H1 (cell line): ENCODE results near the gene CATSPERD. TPM values are rescaled to one million over a fixed set of nuclear protein-coding genes. Genes with fewer than 3 reads are reported as not detected.

Experiments
- CTCF ChIA-PET: fragments of 300-600 bp; sonication (Branson Sonifier 250); formaldehyde crosslinking; loops from one replicate; lab custom pipeline; 2021; ENCODE audit not compliant: partially characterized antibody; lab: Charles Lee
- POLR2A ChIA-PET: fragments of 300-600 bp; sonication (Branson Sonifier 250); formaldehyde crosslinking; loops from one replicate; lab custom pipeline; 2021; ENCODE audit warnings: inconsistent platforms; ENCODE audit not compliant: partially characterized antibody; lab: Charles Lee
- DNase-seq, 2 experiments: peaks; one replicate each; pipeline versions ENCODE4 v3.0.0 to v3.0.0-alpha.2; 2010 to 2022; ENCODE audit warnings: low spot score in 2 of 2, low read depth in 1 of 2, mixed read lengths in 1 of 2
- FAIRE-seq: peaks from 2 replicates; lab custom pipeline; 2011; peaks lifted over from hg19 to GRCh38; lab: Jason Lieb, UNC
- H2AFZ ChIP-seq: 2 replicates; pipeline ENCODE4 v1.8.1; 2012; ENCODE audit warnings: low read length, inconsistent platforms
- H2AK5ac ChIP-seq: 2 replicates; pipeline ENCODE4 v1.6.1; 2013; ENCODE audit warnings: low read depth, low read length
- H2BK120ac ChIP-seq: replicated peaks from 2 replicates; pipeline ENCODE3; 2013; ENCODE audit warnings: low read depth, low read length, inconsistent platforms
- H2BK12ac ChIP-seq: 2 replicates; pipeline ENCODE4 v1.6.1; 2013; ENCODE audit warnings: low read depth, low read length
- H2BK15ac ChIP-seq: 2 replicates; pipeline ENCODE4 v1.6.1; 2013; ENCODE audit warnings: low read length
- H2BK20ac ChIP-seq: 2 replicates; pipeline ENCODE4 v1.6.1; 2013; ENCODE audit warnings: low read length
- H2BK5ac ChIP-seq: 2 replicates; pipeline ENCODE4 v1.6.1; 2013; ENCODE audit warnings: low read depth, low read length
- H3K14ac ChIP-seq: 2 replicates; pipeline ENCODE4 v1.6.1; 2013; ENCODE audit warnings: inconsistent platforms; ENCODE audit not compliant: insufficient read length
- H3K18ac ChIP-seq: 2 replicates; pipeline ENCODE4 v1.6.1; 2013; ENCODE audit warnings: low read length; ENCODE audit errors: extremely low read depth
- H3K23ac ChIP-seq: 2 replicates; pipeline ENCODE4 v1.6.1; 2013; ENCODE audit warnings: inconsistent platforms; ENCODE audit not compliant: insufficient read length
- H3K23me2 ChIP-seq: 2 replicates; pipeline ENCODE4 v1.6.1; 2013; ENCODE audit warnings: low read depth, low read length
- H3K27ac ChIP-seq: 2 replicates; pipeline ENCODE4 v1.6.1; 2011; ENCODE audit warnings: low read depth, low read length, inconsistent platforms
- H3K27me3 ChIP-seq, 4 experiments: replicated peaks in 1 of 4; 1 replicate in 1 of 4; 2 replicates in 3 of 4; pipeline versions ENCODE4 v1.6.1 to v1.8.1; 2011 to 2013; ENCODE audit warnings: low read length in 3 of 4, mild to moderate bottlenecking in 3 of 4, inconsistent platforms in 2 of 4, mixed read lengths in 2 of 4, moderate library complexity in 1 of 4; ENCODE audit not compliant: control insufficient read depth in 3 of 4, insufficient read depth in 3 of 4; ENCODE audit errors: extremely low read depth in 1 of 4
- H3K36me3 ChIP-seq, 4 experiments: 2 replicates each; pipeline versions ENCODE4 v1.6.1 to v1.8.1; 2011 to 2013; ENCODE audit warnings: mild to moderate bottlenecking in 4 of 4, low read length in 3 of 4, moderate library complexity in 2 of 4, control low read depth in 1 of 4, inconsistent platforms in 1 of 4; ENCODE audit not compliant: insufficient read depth in 4 of 4, control insufficient read depth in 2 of 4
- H3K4ac ChIP-seq: replicated peaks from 2 replicates; pipeline ENCODE3; 2013; ENCODE audit warnings: low read length, low read depth, mixed read lengths, inconsistent platforms; ENCODE audit not compliant: insufficient read length
- H3K4me1 ChIP-seq, 4 experiments: replicated peaks in 1 of 4; 1 replicate in 1 of 4; 2 replicates in 3 of 4; pipeline versions ENCODE4 v1.6.1 to v1.8.1; 2011 to 2013; ENCODE audit warnings: low read length in 3 of 4, inconsistent platforms in 2 of 4, mixed read lengths in 1 of 4; ENCODE audit not compliant: insufficient read depth in 4 of 4, control insufficient read depth in 3 of 4
- H3K4me2 ChIP-seq, 2 experiments: 2 replicates each; pipeline versions ENCODE4 v1.6.1 to v1.8.1; 2011 to 2013; ENCODE audit warnings: low read depth in 2 of 2, low read length in 2 of 2, control low read depth in 1 of 2, inconsistent platforms in 1 of 2, mild to moderate bottlenecking in 1 of 2; ENCODE audit not compliant: insufficient read depth in 1 of 2
- H3K4me3 ChIP-seq, 4 experiments: fragments of 200-600, 300-600 bp in 1 of 4; sonication (generic), shearing (Covaris generic), sonication (Bioruptor Twin) in 1 of 4; 2 replicates each; pipeline versions ENCODE4 v1.5.1 to v1.8.1; 2011 to 2016; ENCODE audit warnings: low read length in 4 of 4, low read depth in 3 of 4, control low read depth in 2 of 4, inconsistent platforms in 2 of 4, mild to moderate bottlenecking in 2 of 4, mixed read lengths in 1 of 4, moderate library complexity in 1 of 4; ENCODE audit not compliant: insufficient read depth in 2 of 4; ENCODE audit errors: extremely low read depth in 1 of 4
- H3K56ac ChIP-seq: replicated peaks from 2 replicates; pipeline ENCODE3; 2013; ENCODE audit warnings: low read depth, mild to moderate bottlenecking, mixed read lengths, low read length, inconsistent platforms; ENCODE audit not compliant: insufficient read length
- H3K79me1 ChIP-seq: 2 replicates; pipeline ENCODE4 v1.6.1; 2013; ENCODE audit warnings: low read depth, low read length, control low read depth
- H3K79me2 ChIP-seq, 2 experiments: 2 replicates each; pipeline versions ENCODE4 v1.6.1 to v1.8.1; 2012 to 2013; ENCODE audit warnings: low read length in 2 of 2, mild to moderate bottlenecking in 2 of 2, inconsistent platforms in 1 of 2; ENCODE audit not compliant: insufficient read depth in 2 of 2, control insufficient read depth in 1 of 2
- H3K9ac ChIP-seq, 4 experiments: replicated peaks in 1 of 4; 1 replicate in 1 of 4; 2 replicates in 3 of 4; pipeline versions ENCODE4 v1.6.1 to v1.8.1; 2011 to 2013; ENCODE audit warnings: low read depth in 3 of 4, low read length in 3 of 4, control low read depth in 2 of 4, mild to moderate bottlenecking in 2 of 4, moderate library complexity in 2 of 4, inconsistent platforms in 1 of 4; ENCODE audit errors: extremely low read depth in 1 of 4
- H3K9me3 ChIP-seq, 2 experiments: 2 replicates each; pipeline versions ENCODE4 v1.6.1 to v1.8.1; 2012 to 2013; ENCODE audit warnings: mild to moderate bottlenecking in 2 of 2, moderate library complexity in 2 of 2, control low read depth in 1 of 2, inconsistent platforms in 1 of 2, low read depth in 1 of 2, low read length in 1 of 2, mixed read lengths in 1 of 2; ENCODE audit not compliant: insufficient read depth in 2 of 2
- H4K20me1 ChIP-seq, 2 experiments: replicated peaks in 1 of 2; 2 replicates each; pipeline versions ENCODE3 to v1.8.1; 2011 to 2013; ENCODE audit warnings: inconsistent platforms in 2 of 2, low read length in 2 of 2, mild to moderate bottlenecking in 1 of 2; ENCODE audit not compliant: insufficient read depth in 2 of 2, control insufficient read depth in 1 of 2
- H4K5ac ChIP-seq: 2 replicates; pipeline ENCODE4 v1.6.1; 2013; ENCODE audit warnings: low read length, low read depth, mixed read lengths, inconsistent platforms; ENCODE audit not compliant: insufficient read length
- H4K8ac ChIP-seq: 2 replicates; pipeline ENCODE4 v1.8.0; 2013; ENCODE audit warnings: mild to moderate bottlenecking, moderate library complexity, low read length, inconsistent platforms; ENCODE audit not compliant: insufficient read depth; ENCODE audit errors: extremely low read depth
- H4K91ac ChIP-seq: replicated peaks from 2 replicates; pipeline ENCODE3; 2013; ENCODE audit warnings: low read length, mixed read lengths, inconsistent platforms; ENCODE audit not compliant: insufficient read length
- CEBPB ChIP-seq: IDR thresholded peaks from 2 replicates; pipeline ENCODE4 v1.6.1; 2012; ENCODE audit warnings: low read depth, low read length
- EP300 ChIP-seq, 2 experiments: IDR thresholded peaks; 1 replicate in 1 of 2; 2 replicates in 1 of 2; pipeline ENCODE4 v1.6.1; 2011 to 2012; ENCODE audit warnings: low read depth in 2 of 2, low read length in 2 of 2, mild to moderate bottlenecking in 2 of 2, borderline replicate concordance in 1 of 2, inconsistent platforms in 1 of 2, moderate library complexity in 1 of 2
- JUND ChIP-seq: IDR thresholded peaks from 2 replicates; pipeline ENCODE4 v1.6.1; 2011; ENCODE audit warnings: mild to moderate bottlenecking, improper control_type of control experiment, low read length
- NANOG ChIP-seq: IDR thresholded peaks from 2 replicates; pipeline ENCODE4 v1.6.1; 2011; ENCODE audit warnings: low read length, low read depth, mild to moderate bottlenecking, inconsistent platforms; ENCODE audit not compliant: insufficient read depth, poor library complexity, severe bottlenecking
- TAF1 ChIP-seq: IDR thresholded peaks from 2 replicates; pipeline ENCODE4 v1.6.1; 2011; ENCODE audit warnings: mild to moderate bottlenecking, low read depth, low read length
- TEAD4 ChIP-seq: IDR thresholded peaks from 2 replicates; pipeline ENCODE4 v1.6.1; 2012; ENCODE audit warnings: low read depth, low read length, inconsistent platforms, mixed read lengths
- WGBS, 2 experiments: shearing (Covaris generic) in 1 of 2; methylation state at CpG; one replicate each; pipeline versions ENCODE4 v1.1.6 to v1.1.7; 2013 to 2015; ENCODE audit warnings: low lambda C conversion rate in 2 of 2, mixed read lengths in 2 of 2, inconsistent platforms in 1 of 2, low coverage in 1 of 2, missing lambda C conversion rate in 1 of 2; ENCODE audit not compliant: insufficient replicate concordance in 2 of 2, insufficient coverage in 1 of 2, insufficient read length in 1 of 2; ENCODE audit errors: extremely low coverage in 1 of 2, missing lambda C conversion rate in 1 of 2; 5-methylcytosine and 5-hydroxymethylcytosine counted together
- polyA plus RNA-seq, 7 experiments: library from polyadenylated mRNA; depleted of rRNA in 3 of 7; stranded (reverse) in 5 of 7; unstranded in 2 of 7; fragments of >200 nt in 5 of 7; fragments of 200-250 nt in 2 of 7; gene quantifications; 1 replicate in 5 of 7; 2 replicates in 1 of 7; 4 replicates in 1 of 7; pipeline versions ENCODE4 v1.2.1 to v1.2.3, GENCODE V29; 2011 to 2013; ENCODE audit warnings: missing spikeins in 2 of 7, mixed read lengths in 2 of 7
- total RNA-seq: library from RNA; stranded (reverse); fragmentation: NEBNext Ultra II Directional; extraction: Animal tissue kit (Norgen Biotek cat#: 25700); gene quantifications from 2 replicates; pipeline ENCODE4 v1.2.1, GENCODE V29; 2021

Gene CATSPERD
- total and polyA plus RNA-seq, 2 of the 8 experiments (the other 6 are each of a cell fraction or from before 2014, with no cell fraction given) = 0.12 TPM; not detected in 1

GRCh38 chr19:5671600-5671999 is 48.8 kb upstream of the CATSPERD start:
- peaks cover 16 to 31% (median 22%) of the 10 kb centered on the region in 4 experiments for H3K36me3 ChIP-seq

More at GRCh38 chr19:5671600-5671999, 48.8 kb upstream of the CATSPERD start:
- Histone ChIP-seq H3K18ac (no peak overlapping the region), H3K23ac (no peak overlapping the region), H2BK5ac (no peak overlapping the region), H2BK20ac (no peak overlapping the region), H2AFZ (no peak overlapping the region), H3K4ac (no peak overlapping the region), H3K4me2 (no peak overlapping the region), H3K79me1 (0 out of 2 replicates have a peak, but pooled peaks cover 3% of the 10 kb centered on the region), H3K23me2 (peaks cover 7% of the 10 kb centered on the region; the same call in 1 of the 2 replicates), H3K9me3 (no peaks in the 10 kb centered on the region), H4K5ac (no peak overlapping the region), H2AK5ac (no peak overlapping the region), H3K27ac (no peak overlapping the region), H3K4me1 (peaks cover 0 to 9% (median 6%) of the 10 kb centered on the region in 4 experiments; a peak in 5 of 7 replicates), H3K14ac (no peak overlapping the region), H4K91ac (no peak overlapping the region), H2BK12ac (no peak overlapping the region), H2BK120ac (no peak overlapping the region), H3K9ac (no peak overlapping the region), H4K8ac (no peak overlapping the region), H3K79me2 (no peaks in the 10 kb centered on the region), H4K20me1 (peaks cover 0 to 5% of the 10 kb centered on the region in 2 experiments), H3K27me3 (no peaks in the 10 kb centered on the region), H2BK15ac (no peak overlapping the region), H3K4me3 (no peak overlapping the region), H3K56ac (no peak overlapping the region)
- FAIRE-seq (no peak), DNase-seq (no peak)
- 91% methylated on average over 7 of the region's 7 CpGs; no CpG with 5 or more reads in 1 of the 2 experiments for whole genome bisulfite sequencing, 2 experiments
- TF ChIP-seq EP300 (IDR thresholded peaks at IDR 0.05; ENCODE audit: borderline replicate concordance in 1 of 2, low read depth in 2 of 2, low read length in 2 of 2) (no peak), TAF1 (no peak), JUND (no peak), CEBPB (no peak), TEAD4 (no peak), NANOG (no peak)
- ChIA-PET POLR2A (interaction anchor here (0.6 to 2.7 kb wide), 4 partner anchors 15 to 50 kb away, joined by 3 to 10 read pairs (median 6); partner anchors contain the start of gene RPL36), CTCF (interaction anchor here (0.7 to 1.4 kb wide), 3 partner anchors 15 to 29 kb away, joined by 4 to 5 read pairs (median 5); no protein-coding TSS in a partner anchor)
